ENCODE results near the gene MT1G. TPM values are rescaled to one million over a fixed set of nuclear protein-coding genes. Genes with fewer than 3 reads are reported as not detected.

Gene MT1G
- total RNA-seq, 1 experiment from 2014 or later, result 23.4 TPM

DNA sequence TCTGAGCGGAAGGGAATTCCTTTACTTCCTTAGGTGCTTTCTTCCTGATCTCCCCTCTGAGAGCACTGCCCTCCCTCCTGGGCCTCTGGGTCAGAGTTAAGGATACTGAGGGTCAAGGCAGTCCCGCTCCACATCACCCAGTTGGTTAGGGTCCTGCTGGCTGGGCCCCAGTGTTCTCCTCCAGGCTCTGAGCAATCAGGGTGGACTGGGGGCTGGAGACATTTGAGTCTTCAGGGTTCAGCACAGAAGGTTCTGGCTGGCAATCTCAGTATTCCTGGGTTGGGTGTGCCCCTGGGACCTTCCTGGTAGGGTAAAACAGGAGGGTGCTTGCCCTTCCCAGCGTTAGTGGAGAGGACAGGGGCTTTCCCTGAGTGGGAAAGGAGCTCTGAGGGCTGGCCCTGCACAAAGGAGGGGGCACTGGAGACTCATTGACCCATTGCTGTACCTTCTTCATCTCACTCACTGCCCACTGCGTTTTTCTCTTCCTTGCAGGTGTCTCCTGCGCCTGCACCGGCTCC, 35.0 kb downstream of the MT1G start:
- Histone ChIP-seq H3K9ac (ENCODE audit: extremely low read depth, insufficient read length, low read length) (no peak overlapping the region), H3K23me2 (ENCODE audit: insufficient read length, low read depth, low read length, poor library complexity, severe bottlenecking) (peaks cover 9% of the 10 kb centered on the region), H4K8ac (replicated peaks; ENCODE audit: insufficient read length, low read depth, low read length) (no peak overlapping the region), H3K14ac (ENCODE audit: insufficient read depth, low read length) (no peak overlapping the region), H3K79me2 (ENCODE audit: insufficient read depth, low read length) (no peaks in the 10 kb centered on the region), H2BK5ac (ENCODE audit: insufficient read length, low read length) (no peak overlapping the region), H4K5ac (ENCODE audit: insufficient read length, low read depth, low read length) (no peak overlapping the region), H2AFZ (ENCODE audit: low read length) (no peak overlapping the region), H3K9me3 (ENCODE audit: control insufficient read depth, low read depth, low read length) (no peaks in the 10 kb centered on the region), H3K27ac (ENCODE audit: insufficient read length, low read depth, low read length) (no peak overlapping the region), H3K4me1 (ENCODE audit: insufficient read depth, low read length) (no peaks in the 10 kb centered on the region), H3K23ac (ENCODE audit: insufficient read length, low read depth, low read length) (no peak overlapping the region), H3K4ac (ENCODE audit: low read depth, low read length) (no peak overlapping the region), H2BK15ac (ENCODE audit: low read depth, low read length) (no peak overlapping the region), H4K91ac (ENCODE audit: insufficient read length, low read depth, low read length) (no peak overlapping the region), H2BK12ac (ENCODE audit: insufficient read length, low read depth, low read length) (no peak overlapping the region), H2AK5ac (ENCODE audit: insufficient read length, low read length) (no peak overlapping the region), H3K56ac (ENCODE audit: insufficient read length, low read depth, low read length) (no peak overlapping the region), H3K27me3 (ENCODE audit: insufficient read depth, low read length) (peaks cover 96% of the 10 kb centered on the region), H3K18ac (ENCODE audit: insufficient read length, low read depth, low read length) (no peak overlapping the region), H4K20me1 (ENCODE audit: control insufficient read depth, insufficient read depth, insufficient read length) (no peaks in the 10 kb centered on the region), H3T11ph (ENCODE audit: low read length) (no peak overlapping the region), H2BK20ac (ENCODE audit: low read depth, low read length, poor library complexity, severe bottlenecking) (no peak overlapping the region), H3K4me2 (ENCODE audit: insufficient read depth, insufficient read length, low read length) (peak overlapping the region; percentile 77), H3K79me1 (ENCODE audit: insufficient read depth, low read depth, low read length, poor library complexity, severe bottlenecking) (no peaks in the 10 kb centered on the region), H2BK120ac (ENCODE audit: low read depth, low read length, poor library complexity, severe bottlenecking) (no peak overlapping the region)
- Mint-ChIP-seq H3K9me3 (peaks cover 0 to 12% of the 10 kb centered on the region in 2 experiments; a peak in 2 of 5 replicates), H3K27me3 (ENCODE audit: low read depth) (peaks cover 100% of the 10 kb centered on the region), H3K36me3 (ENCODE audit: insufficient read depth in 1 of 3, low read depth in 3 of 3) (no peaks in the 10 kb centered on the region; a peak in 1 of 7 replicates), H3K4me3 (peak overlapping the region; percentile 66 to 76), H3K4me1 (peaks cover 15 to 29% of the 10 kb centered on the region in 2 experiments), H3K27ac (no peak overlapping the region)
- no peak for DNase-seq
- TF ChIP-seq, protein P1, sequence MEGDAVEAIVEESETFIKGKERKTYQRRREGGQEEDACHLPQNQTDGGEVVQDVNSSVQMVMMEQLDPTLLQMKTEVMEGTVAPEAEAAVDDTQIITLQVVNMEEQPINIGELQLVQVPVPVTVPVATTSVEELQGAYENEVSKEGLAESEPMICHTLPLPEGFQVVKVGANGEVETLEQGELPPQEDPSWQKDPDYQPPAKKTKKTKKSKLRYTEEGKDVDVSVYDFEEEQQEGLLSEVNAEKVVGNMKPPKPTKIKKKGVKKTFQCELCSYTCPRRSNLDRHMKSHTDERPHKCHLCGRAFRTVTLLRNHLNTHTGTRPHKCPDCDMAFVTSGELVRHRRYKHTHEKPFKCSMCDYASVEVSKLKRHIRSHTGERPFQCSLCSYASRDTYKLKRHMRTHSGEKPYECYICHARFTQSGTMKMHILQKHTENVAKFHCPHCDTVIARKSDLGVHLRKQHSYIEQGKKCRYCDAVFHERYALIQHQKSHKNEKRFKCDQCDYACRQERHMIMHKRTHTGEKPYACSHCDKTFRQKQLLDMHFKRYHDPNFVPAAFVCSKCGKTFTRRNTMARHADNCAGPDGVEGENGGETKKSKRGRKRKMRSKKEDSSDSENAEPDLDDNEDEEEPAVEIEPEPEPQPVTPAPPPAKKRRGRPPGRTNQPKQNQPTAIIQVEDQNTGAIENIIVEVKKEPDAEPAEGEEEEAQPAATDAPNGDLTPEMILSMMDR (conservative IDR thresholded peaks at IDR 0.05), result no peak
- no CpG with 5 or more reads among the region's 6 CpGs for WGBS (ENCODE audit: extremely low coverage, insufficient read length, low lambda C conversion rate)

All from H9 (cell line).